Measurements from ENCODE around the gene PCDH9.

GRCh38 chr13:66984241-66984640 lies 245.9 kb downstream of the PCDH9 start:
- TF ChIP-seq POLR2A (IDR thresholded peaks at IDR 0.05) (no peak), POLR2AphosphoS5 (IDR thresholded peaks at IDR 0.05) (no peak), CTCF (IDR thresholded peaks at IDR 0.05) (no peak)

All from suprapubic skin (tissue), 4 donors.